GM19397 (cell line): ENCODE measurements around the gene PRKCH.
A peak's percentile ranks its signal among the peaks of the same experiment; 100 is the strongest.

Source experiments
- ATAC-seq: cut with Tn5 transposase; IDR thresholded peaks from one replicate; pipeline ENCODE4 v1.9.1; 2021; ENCODE audit warnings: mild to moderate bottlenecking, moderate library complexity; ENCODE audit not compliant: unreplicated experiment

The PRKCH gene

DNA sequence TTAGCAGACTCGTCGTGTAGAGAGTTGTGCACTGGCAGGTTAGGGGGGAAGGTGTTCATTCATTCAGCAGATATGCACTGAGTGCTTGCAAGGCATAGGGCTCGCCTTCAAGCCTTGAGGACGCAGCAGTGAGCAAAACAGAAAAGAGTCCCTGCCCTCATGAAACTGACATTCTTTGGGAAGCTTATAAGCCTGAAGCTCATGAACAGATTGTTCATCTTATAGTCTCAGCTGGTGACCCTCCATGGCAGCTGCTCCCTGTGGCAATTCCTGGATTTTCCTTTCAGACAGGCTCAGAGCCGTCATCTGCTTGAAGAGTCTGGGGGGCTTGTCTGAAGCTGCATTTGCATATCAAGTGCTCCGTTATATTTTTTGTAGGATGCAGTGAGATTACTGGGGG, 148.4 kb downstream of the PRKCH start:
- ATAC-seq: no peak

DNA sequence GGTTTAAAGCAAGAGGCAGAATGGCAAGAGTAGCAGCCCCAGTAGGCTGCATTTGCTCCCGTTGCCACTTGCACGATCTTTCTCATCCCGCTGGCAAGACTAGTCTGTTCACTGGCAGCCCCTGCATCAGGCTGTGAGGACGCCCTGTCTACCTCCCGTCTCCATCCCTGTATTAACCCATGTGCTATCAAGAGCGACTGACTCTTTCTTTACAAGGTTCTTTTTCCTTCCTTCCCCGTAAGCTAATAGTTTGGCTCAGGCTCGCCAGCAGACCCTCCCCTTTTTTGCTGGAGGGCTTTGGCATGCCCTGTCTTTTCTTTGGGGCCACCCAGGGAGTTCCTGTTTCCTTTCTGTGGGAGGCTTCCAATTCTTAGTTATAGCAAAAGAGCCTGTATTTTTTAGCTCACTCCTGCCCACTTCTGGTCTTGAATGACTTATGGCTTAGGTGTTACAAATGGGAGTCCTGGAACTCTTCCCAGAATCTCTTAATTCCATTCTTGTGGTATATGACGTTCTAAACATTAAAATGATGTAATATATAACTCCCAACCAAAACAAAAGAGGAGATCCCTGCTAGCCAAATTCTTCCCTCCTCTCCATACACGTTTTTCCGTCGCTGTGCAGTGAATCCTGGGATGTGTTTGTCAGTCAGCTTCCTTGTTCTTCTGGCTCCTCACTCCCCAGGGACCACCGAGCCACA, 149.0 kb downstream of the PRKCH start:
- ATAC-seq: no peak

- no peak for ATAC-seq
These were observed 149.5 kb downstream of the PRKCH start for GRCh38 chr14:61470961-61471293.

- ATAC-seq: no peak
These were observed 150.1 kb downstream of the PRKCH start for GRCh38 chr14:61471297-61472005.

- no peak for ATAC-seq
These were observed 150.8 kb downstream of the PRKCH start for GRCh38 chr14:61472011-61472672.

GRCh38 chr14:61472801-61473376, 151.5 kb downstream of the PRKCH start:
- ATAC-seq: no peak

DNA sequence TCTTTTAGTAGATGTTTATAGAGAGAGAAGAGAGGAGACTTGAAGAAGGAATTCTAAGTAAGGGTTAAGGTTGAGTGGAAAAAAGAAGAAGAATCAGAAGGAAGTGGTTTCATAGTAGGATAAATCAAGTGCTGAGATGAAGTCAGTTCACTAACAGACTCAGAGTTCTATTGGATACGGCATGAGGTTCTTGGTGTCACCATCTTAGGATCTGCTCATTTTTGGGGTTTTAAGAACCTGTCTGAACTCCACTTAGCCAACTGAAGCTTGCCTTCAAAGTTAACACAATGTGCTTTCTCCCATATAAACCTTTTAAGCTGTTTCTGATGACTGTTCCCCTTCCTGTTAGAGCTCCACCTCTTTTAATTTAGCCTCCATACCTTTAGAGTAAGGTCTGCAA, 152.6 kb downstream of the PRKCH start:
- ATAC-seq: no peak

DNA sequence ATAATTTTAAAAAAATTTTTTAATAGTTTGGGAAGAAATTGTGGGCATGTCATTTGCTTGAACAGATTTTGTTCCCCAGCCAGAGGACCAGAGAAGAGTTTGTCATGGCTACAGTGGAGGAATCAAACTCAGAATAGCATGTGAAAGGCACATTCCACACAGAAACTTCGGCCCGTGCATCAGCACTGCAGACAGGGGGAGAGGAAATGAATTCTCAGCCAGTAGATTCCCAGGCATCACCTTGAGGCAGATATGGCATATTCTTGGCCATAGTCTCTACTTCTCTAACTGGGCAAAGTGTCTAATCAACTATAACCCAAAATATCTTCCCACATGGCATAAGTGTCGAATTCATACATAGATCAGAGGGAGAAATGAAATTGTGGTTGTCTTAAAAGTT, 153.3 kb downstream of the PRKCH start:
- no peak for ATAC-seq

- ATAC-seq: no peak
These were observed 153.9 kb downstream of the PRKCH start for GRCh38 chr14:61475316-61475715.

GRCh38 chr14:61476105-61476753, 154.8 kb downstream of the PRKCH start:
- no peak for ATAC-seq

DNA sequence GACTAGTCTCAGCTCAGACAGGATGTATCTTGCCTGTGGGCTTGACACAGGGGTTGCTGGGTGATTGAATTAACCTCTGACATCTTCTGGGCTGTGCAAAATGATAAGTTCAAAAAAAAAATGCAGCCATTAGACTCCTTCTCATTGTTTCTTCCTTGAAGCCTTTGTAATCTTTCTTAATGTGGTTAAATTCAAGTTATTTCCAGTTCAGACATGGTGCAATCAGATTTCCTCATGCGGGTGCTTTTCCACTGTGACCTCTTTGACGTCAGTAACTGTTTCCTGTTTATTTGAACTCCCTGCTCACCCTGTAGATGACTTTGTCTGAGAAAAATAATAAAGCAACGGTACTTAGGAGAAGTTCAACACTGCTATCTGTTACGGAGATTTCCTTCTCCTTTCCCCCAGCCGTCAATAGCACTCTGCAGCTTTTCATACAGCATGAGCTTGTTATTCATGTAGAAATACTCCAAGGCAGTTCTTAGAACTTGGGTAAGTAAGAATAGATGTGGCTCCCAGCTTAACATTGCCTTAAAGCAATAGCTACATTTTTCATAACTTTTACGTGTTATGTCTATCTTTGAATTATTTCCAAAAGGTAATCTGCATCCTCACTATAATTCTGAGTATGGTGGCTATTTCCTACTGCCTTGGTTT, 155.5 kb downstream of the PRKCH start:
- no peak for ATAC-seq

DNA sequence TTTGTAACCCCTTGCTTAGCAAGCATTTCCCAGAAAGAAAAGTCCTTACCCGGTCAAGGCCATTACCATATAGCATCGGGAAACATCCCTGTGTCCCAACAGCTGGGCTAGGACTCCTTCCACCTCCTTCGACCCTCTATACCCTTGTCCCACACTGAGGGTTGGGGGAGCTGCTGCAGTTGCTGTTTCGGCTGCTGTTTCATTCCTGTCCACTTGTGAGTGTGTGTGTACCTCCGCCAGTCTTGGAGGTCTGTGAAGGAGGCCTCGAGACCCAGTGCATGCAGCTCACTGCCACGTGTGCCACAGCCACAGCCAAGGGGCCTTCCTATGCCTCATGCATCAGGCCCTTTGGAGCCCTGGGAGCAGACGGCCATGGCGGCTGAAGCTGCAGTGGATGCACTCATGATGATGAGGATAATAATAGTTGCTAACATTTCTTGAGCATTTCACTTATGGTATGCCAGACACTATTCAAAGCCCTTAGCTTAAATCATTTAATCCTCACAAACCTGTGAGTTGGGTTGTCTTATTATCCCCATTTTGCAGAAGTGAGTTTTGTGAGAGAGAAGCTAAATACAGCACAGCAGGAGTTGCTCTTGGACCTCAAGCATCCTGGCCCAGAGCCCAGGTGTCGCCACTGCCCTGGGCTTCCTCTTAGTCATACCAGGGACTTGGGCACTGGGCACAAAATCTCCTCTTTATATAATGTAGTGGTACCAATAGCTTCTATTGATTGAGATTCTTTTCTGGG, 156.5 kb downstream of the PRKCH start:
- no peak for ATAC-seq

DNA sequence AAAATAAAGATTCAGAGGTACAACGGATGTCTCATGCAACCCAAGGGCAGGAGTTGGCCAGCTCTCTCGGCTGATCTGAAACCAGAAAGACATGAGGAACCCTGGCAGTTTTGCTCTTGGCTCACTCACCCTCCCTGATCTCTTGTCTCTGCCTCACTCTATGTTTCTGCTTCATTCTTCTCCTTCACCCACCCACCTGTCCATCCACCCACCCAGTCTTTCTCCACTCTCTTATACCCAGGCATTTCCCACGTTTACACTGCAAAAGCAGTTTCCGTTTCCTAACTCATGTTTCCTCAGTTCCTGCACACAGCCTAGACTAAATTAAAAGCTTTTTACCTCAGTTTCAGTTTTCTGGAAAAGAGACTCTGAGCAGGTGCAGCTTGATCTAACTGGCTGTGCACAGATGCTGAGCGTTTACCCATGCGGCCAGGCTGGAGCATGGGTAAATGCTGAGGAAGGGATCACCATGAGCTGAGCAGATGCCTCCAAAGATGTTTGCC, 157.6 kb downstream of the PRKCH start:
- ATAC-seq: peak; percentile 57

DNA sequence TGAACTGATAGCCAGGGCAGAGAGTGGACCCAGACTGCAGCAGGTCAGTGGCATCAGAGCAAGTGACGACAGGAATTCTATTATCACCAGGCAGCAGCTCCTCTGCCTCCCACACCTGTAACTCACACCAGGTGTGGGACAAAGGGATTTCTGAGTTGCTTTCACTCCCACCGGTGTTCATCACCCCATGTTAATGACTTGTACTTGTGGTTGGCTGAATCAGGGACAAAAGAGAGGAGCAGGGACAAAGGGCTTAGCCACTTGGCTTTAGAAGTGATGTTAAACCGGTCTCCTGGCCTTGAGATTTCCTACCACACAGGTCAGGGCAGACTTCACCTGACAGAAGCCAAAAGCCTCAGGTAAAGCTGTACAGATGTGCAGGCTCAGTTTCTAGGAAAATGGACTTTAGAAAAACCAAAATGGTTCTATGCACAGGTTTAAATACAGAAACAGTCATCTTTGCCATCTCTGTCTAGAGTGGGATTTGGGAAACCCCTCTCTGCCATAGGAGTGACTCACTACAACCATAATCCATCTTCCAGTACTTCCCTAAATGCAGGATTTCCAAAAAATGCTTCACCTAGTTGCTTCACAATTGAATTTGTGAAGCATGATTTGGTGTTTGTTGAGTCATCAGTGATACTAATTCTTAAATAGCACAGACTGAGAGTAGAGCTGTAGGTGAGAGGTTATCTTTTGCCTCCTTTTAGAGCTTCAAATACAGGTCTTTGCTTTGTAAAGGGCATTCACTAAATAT, 158.5 kb downstream of the PRKCH start:
- ATAC-seq: no peak

DNA sequence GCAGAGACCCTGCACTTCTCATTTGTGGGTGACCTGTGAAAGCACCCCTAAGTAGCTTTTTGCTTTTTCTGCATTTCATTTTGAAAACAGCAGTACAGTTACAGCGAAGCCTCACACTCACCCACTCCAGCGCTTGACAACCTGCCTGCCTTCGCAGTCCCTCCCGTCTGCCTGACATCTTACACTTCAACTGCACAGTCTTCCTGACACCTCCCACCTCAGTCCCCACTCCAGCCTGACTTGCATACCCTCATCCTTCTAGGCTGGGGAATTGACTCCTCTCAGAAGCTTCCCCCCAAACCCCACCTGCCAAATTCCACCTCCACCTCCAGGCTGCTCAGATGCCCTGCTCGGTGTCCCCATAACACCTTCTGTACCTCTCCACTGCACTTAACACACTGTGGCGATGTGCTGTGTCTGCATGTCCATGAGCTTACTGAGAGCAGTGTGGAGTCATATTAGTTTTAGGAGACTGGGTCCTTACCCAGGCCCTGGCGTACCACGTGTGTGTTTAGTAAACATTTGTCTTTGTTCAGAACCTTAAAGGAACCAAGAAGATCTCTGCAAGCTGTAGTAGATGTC, 159.4 kb downstream of the PRKCH start:
- no peak for ATAC-seq

- no peak for ATAC-seq
These were observed 160.3 kb downstream of the PRKCH start for GRCh38 chr14:61481701-61482100.

DNA sequence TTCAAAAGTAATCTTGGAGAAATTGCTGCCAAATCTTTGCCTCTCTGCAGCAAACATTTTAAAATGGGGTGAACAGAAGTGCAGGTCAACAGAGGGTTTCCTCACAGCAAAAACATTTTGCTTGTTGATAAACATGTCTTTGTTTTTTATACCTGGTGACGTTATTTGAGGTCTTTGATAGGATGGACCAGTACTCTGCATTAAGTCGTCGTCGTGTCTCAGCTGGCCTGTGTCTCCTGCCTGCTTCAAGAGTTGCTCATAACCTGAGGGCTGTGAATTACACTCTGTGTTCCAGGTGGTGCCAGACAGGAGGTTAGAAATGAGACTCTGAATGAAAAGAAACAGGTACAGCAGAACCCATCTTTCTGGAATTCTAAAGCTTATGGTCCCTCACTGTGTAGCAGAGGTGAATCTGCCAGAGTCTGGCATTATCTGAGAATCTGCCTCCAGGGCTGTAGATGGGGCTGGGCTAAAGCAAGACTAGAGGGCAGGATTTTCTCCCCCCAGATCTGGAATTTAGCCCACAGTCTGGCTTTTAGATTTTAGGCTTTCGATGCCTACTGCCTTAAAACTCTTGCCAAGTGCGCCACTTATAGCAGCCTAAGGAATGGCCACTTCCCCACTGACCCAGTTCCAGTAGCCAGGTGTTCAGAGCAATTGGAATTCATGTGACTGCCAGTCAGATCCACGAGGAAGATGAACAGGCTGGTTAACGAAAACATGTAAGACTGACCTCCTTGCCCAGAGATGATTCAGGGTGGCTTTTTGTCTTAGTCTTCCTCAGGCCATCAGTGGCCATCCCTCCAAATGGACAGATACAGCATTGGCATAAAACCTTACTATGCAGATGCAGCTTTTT, 161.2 kb downstream of the PRKCH start:
- ATAC-seq: no peak

GRCh38 chr14:61483476-61483875, 162.1 kb downstream of the PRKCH start:
- ATAC-seq: no peak
